EL (cell line): ENCODE results near the gene CHRNA4.

Experiments used
- DNase-seq: peaks from one replicate; pipeline ENCODE4 v3.0.0-alpha.2; 2016

Gene CHRNA4

DNA sequence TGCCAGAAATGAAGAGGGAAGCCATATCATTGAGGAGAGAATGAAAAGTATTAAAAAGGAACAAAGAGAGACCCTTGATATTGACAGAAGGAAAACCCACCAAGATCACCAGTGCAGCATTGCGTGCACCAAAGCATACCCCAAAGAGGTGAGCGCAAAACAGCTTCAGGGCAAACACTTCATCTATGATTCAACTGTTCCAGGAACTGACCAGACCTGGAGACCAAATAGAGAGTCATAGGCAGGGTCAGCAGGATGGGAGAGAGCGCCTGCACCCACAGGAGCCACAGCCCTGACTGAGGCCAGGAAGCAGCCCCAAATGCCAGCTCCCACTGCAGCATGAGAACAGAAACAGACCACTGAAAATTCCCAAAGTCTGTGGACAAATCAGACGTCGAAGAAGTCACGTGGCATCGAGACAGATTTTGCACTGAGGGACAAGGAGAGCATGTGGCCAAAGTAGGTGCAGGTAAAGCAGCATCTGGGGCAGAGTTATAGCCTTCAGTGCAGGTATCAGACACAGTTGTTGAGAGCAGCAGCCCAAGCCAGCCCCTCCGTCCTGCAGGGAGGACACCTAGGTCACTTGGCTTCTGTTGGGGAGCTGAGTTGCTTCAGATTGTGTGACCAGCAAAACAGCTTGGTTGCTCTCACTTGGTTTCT lies 29.3 kb downstream of the CHRNA4 start:
- no peak for DNase-seq

DNA sequence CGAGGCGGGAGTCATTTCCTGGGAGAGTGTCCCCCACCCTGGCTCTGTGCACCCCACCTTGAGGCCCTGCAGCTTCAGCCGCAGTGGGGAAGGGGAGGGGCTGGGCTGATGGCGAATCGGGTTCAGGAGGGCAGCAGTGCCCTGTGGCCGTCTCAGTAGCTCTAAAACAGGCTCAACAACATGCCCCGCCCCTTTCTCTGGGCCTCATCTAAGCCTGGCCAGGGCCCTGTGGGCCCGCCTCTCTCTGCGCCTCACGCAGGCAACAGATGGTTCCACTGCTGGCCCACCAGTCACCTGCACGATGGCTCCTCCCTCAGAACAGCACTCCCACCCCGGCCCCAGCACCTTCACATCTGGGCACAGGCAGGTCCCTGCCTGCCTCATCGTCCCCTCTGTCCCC lies 30.2 kb downstream of the CHRNA4 start:
- DNase-seq = no peak

DNA sequence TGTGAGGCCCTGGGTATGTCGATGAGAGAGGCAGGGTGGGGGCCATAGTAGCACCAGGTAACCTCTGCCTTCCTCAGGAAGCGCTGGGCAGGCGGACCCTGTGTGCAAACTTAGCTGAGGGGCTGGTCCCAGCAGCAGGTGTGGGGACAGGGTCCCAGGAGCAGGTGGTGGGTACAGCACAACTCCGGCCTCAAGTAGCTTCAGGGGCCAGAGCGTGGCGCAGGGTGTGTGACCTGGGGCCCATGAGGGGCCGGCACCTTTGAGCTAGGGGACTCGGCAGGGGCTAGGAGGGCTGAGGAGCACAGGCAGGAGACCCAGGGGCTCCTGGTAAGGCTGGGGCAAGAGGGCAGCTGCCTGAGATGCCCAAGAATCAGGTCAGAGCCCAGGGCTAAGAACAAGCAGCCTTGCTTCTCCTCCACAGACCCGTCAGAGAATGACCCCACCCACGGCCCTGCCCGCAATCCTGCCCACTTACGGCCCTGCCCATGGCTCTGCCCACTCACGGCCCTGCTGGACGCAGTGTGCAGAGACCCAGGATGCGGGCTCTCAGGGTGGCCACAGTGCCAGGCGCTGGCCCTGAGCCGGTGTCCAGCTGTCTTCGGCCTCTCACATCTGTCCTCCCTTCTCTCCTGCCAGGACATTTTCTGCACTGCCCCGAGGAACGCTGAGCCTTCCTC lies 30.9 kb downstream of the CHRNA4 start:
- no peak for DNase-seq

DNA sequence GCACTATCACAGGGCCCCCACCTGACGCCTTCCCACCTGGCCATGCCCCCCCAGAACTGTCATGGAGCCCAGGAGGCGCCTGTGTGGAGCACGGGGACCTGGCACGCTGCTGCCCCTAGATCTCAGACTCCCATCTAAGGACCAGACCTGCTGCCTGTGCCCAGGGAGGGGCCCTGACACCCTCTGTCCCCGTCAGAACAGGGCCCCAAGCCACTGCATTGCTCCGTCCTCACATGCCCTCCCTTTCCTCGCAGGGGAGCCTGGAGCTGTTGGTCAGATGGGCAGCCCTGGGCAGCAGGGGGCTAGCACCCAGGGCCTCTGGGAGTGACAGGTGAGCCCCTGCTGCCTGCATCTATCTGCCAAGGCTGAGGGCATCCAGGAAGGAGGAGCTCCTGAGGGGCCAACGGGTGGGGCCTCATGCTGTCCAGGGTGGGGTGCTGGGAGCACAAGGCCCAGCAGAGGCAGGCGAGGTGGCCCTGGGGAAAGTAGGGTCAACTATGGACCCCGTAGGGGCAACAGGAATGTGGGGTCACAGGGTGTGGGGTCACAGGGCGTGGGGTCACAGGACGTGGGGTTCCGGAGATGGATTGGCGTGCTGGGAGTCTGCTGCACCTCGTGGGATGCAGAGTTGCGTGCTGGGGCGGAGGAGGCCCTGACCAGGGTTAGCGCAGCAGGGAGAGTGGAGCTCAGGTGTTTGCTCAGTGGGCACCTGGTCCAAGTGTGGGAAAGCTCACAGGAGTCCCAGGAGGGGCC lies 31.6 kb downstream of the CHRNA4 start:
- DNase-seq = no peak

DNA sequence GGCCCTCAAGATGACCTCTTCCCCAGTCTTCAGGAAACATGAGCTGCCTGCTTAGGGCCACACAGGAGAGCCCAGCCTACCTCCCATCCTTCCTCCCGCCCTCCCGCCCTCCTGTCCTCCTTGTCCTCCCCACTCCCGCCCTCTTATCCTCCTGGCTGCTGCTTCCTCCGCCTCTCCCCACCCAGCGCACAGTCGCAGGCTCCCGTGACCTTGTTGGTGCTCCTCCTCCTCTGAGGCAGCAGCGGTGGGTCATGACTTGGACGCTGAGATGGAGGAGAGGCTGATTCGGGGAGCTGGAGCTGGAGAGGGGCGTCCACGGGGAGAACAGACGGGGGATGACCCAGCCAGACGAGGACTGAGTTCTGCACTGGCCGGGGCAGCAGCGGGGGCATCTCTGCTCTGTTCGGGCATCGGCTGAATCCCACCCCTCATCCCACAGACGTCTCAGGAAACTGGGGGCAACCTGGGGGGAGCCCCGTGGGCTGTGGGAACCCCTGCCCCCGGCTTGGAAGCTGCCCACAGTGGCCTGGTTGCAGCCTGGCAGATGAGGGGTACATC lies 32.4 kb downstream of the CHRNA4 start:
- no peak for DNase-seq

DNA sequence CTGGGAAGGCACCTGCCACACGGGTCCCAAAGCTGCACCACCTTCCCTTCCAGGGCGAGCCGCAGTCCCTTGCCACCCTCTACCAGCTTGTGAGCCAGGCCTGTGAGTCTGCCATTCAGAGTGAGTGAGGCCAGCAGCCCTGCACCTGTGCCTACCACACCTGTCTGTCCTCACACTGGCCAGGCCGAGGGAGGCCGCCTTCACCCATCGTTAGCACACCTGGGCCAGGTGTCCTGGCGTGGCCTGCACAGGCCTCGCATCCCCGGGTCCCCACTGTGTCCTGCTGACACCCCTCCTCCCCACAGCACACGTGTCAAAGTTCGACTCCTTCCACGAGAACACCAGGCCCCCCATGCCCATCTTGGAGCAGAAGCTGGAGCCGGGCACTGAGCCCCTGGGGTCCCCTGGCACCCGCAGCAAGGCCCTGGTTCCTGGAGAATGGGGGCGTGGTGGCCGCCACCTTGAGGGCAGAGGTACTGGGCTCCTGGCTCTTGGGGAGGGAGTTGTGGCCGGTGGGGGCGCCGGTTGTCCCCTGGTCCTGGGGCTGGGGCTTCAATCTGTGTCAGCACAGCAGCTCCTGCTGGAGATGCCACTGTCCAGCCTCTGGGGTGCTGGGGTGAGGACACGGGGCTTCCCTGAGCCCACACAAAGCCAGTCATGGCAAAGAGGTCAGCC lies 33.0 kb downstream of the CHRNA4 start:
- no peak for DNase-seq

DNA sequence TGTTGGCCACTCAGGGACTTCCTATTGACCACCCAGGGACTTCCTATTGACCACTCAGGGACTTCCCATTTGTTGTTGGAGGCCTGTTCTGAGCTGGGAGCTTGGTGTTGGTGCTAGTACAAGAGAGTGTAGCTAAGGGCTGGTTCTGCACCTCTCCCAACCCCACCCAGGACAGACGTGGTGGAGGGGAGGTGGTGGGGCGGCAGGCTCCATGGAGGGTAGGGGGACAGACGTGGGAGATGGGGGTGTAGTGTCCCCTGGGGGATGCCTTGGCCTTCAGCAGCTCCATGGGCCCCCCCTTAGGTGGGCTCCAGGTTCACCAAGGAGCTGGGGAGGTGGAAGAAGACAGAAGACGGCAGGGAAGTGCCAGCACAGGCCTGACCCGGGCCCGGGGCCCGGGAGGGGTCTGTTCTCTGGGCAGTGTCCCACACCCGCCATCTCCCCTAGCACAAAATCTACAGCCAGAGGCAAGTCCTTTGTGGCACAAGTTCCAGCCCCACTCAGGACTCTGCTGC lies 33.9 kb downstream of the CHRNA4 start:
- no peak for DNase-seq

DNA sequence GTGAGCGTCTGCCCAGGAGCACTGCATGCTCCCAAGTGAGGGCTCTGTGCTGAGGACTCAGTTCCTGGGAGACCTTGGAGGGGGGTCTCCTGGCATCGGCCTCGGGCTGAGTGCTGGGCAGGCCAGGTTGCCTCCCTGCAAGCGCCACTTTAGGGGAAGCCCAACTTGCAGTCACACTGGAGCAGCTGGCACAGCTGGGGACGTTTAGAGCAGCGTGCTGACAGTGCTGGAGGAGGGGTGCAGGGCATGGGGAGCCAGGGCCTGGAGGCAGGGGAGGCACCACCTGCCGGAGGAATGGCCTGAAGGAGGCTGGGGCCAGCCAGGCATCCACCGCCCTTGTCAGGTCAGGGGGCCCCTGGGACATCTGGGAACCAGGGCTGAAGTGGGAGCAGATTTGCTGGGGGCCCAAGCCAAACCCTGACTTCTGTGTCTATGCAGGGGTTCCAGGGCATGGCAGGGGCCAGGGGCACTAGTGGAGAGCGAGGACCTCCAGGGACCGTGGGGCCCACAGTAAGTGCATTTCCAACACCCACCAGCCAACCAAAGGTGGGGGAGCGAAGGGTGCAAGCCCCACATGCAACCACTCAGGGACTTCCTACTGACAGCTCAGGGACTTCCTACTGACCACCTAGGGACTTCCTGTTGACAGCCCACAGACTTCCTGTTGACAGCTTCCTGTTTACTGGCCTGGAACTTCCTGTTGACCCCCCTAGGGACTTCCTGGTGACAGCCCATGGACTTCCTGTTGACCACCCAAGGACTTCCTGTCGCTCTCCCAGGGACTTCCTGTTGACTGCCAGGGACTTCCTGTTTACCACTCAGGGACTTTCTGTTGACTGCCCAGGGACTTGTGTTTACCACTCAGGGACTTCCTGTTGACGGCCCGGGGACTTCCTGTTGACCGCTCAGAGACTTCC lies 34.6 kb downstream of the CHRNA4 start:
- no peak for DNase-seq

DNA sequence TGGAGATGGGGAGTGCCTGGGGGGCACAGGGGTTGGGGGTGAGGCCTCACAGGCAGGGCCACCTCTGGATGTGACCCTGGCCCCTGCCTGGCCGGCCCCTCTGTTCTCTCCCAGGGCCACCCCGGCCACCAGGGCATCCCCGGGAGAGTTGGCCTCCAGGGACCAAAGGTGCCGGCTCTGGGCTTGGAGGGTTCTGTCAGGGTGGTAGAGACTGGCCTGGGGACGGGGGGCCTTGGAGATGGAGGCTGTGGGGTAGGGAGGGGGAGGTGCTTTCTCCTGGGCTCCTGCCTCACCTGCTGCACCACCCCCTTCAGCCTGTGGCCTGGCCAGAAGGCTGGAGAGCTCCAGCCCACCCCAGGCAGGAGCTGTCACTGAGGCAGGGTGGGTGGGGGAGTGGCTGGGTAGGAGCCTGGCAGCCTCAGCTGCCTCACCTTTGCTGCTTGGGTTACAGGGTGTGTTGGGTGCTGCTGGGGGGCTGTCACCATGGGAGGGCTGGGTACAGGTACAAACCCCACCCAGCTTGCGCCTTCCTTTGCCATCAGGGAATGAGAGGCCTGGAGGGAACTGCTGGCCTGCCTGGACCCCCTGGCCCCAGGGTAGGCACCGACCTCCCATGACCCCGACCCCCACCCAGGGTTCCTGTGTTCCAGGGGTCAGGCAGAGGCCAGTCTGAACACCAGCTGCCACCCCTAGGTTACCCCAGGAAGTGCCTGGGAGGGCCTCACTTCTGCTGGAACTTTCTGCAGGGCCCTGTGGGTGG lies 35.4 kb downstream of the CHRNA4 start:
- DNase-seq = no peak

DNA sequence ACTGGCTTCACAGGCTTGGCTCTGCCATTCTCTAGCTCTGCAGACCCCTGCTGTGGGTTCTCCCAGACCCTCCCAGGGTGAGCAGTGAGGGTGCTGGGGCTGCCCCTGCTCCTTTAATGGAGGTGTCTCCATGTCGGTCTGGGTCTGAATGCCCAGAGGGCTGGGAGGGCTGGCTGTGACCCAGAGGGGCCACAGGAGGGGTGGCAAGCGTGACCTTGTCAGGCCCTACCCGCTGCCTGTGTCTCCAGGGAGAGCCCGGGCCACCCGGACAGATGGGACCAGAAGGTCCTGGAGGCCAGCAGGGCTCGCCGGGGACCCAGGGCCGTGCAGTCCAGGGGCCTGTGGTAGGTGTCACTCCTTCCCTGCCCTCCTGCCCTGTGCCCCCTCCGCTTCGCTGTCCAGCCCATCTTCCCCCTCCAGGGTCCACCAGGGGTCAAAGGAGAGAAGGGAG lies 36.1 kb downstream of the CHRNA4 start:
- DNase-seq = no peak

DNA sequence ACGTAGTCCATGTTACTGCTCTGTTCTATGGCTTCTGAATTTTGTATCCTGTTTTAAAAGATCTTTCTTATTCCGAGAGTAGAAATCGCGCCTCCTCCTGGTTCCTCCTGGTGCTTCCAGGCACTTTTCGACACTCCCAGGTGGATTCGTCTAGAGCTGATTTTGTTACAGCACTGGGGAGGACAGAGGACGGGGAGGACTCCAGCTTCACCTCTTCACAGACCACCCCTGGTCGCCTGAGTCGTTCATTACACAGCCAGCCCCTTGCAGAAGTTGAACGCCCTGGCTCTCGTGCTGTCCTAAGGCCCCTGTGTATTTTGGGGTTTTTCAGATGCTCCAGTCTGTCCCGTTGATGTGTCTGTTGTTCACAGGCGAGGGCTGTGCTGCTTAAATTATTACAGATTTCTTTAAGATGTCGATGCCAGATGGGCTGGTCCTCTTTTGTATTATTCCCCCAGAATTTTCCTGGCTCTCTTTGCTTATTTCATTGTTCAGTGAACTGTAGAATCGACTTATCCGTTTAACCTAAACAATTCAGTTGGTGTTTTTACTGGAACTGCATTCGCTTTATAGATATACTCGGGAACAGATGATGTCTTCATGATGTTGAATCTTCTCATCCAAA lies 37.7 kb downstream of the CHRNA4 start:
- DNase-seq = no peak

DNA sequence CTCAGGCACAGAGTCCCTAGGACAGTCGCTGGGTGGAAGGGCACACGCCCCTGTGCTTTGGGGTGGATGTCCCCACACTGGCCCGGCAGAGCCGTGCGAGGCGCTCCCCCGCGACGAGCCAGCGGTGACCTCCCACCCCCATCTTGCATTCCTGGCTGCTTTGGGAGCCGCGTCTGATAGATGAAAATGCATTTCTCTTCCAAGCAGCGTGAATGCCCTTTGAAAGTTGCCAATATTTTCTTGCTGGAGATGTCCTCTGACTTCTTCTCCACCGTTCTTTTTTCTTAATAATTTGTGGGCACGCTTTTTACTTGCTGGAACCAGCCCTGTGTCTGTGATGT lies 38.2 kb downstream of the CHRNA4 start:
- no peak for DNase-seq

DNA sequence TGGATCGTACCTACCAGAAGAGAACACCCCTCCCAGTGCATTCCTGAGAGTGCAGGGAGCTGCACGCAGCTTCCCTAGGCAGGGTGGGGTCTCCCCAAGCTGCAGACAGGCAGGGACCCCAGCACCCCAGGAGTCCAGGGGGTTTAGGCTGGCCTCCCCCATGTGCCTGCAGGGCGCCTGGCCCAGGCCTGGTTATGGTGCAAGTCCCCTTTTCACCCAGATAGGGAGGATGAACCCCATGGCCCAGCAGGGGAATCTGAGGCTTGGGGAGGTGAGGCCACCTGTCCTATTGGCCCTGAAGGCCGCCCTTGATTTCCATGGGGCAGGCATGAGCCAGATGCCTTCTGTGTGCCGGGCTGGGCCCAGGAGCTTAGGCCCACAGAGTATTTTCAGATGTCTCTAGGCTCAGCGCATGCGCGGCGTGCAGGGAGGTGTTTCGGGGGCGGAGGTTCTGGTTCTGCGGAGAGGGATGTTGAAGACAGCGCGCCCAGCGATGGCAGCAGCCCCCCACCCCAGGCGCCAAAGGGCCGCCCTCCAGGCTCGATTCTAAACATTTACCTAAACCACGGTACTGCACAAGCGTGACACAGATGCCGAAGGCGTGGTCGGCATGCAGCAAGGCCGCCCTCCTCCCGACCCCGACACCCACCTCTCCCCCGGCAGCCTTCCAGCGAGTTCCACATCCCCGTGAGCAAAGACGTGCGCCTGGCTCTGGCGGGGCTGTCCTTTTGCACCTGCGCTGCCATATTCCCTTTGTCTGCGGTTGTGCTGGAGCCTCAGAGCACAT lies 38.8 kb downstream of the CHRNA4 start:
- no peak for DNase-seq

DNA sequence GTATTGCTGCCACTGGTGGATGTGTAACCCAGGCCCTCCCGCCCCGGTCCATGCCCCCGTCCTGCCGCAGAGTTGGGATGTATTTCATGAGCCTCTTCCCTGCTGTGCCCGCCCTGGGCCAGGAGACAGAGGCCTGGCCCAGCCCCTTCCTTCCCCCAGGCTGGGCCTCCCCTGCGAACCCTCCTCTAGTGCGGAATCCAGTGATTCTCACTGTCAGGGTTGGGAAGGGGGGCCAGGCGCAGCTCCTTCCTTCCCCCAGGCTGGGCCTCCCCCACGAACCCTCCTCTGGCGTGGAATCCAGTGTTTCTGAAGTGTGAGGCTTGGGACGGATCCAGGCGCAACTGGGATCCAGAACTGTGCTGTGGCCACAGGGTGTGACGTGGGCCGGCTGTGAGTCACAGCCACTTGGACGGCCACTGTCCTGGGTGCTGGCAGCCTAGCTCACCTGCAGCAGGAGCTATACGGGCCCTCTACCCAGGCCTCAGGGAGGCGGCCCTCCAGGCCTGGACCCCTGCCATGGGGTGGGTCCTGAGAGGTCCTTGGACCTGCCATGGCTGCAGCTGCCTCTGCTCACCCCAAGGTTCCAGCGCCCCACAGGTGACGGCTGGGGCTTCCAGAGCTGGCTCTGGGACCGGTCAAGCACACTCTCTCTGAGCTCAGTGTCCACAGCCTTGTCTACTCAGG lies 39.9 kb downstream of the CHRNA4 start:
- DNase-seq = peak; percentile 36

DNA sequence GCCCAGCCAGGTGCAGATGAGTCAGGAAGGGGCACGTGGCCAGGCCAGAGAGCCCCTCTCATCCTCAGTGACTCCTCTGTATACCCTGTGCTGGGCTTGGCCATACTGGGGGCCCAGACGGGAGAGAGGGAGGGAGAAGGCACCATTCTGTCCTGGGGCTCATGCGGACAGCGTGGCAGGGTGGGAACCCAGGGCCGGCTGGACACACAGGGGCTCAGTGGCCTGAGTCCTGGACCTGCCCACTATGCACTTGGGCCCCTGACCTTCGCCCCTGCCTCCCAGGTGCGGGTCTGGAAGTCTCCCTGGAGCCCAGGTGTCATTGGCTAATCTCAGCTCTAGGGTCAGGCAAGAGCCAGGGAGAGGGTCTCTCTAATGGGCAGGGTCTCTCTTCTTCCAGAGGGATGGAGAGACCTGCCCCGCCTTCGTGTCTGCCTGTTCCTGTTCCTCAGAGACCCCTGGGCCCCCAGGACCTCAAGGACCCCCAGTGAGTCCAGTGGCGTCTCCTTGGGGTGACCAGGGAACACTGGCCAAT lies 40.5 kb downstream of the CHRNA4 start:
- DNase-seq = no peak

DNA sequence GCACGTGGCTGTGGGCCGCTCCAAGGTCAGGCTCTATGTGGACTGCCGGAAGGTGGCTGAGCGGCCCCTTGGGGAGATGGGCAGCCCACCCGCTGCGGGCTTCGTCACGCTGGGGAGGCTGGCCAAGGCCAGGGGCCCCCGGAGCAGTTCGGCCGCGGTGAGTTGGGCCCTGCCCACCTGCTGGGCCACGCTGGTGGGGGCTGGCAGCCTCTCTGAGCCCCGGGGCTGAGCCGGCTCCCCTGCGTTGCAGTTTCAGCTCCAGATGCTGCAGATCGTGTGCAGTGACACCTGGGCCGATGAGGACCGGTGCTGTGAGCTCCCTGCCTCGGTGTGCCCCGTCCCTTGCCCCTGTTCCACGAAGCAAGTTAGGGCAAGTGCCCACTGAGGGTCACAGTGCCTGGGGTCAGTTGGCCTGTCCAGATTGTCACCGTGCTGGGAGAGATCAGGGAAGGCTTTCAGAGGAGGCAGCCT lies 41.1 kb downstream of the CHRNA4 start:
- DNase-seq = no peak

DNA sequence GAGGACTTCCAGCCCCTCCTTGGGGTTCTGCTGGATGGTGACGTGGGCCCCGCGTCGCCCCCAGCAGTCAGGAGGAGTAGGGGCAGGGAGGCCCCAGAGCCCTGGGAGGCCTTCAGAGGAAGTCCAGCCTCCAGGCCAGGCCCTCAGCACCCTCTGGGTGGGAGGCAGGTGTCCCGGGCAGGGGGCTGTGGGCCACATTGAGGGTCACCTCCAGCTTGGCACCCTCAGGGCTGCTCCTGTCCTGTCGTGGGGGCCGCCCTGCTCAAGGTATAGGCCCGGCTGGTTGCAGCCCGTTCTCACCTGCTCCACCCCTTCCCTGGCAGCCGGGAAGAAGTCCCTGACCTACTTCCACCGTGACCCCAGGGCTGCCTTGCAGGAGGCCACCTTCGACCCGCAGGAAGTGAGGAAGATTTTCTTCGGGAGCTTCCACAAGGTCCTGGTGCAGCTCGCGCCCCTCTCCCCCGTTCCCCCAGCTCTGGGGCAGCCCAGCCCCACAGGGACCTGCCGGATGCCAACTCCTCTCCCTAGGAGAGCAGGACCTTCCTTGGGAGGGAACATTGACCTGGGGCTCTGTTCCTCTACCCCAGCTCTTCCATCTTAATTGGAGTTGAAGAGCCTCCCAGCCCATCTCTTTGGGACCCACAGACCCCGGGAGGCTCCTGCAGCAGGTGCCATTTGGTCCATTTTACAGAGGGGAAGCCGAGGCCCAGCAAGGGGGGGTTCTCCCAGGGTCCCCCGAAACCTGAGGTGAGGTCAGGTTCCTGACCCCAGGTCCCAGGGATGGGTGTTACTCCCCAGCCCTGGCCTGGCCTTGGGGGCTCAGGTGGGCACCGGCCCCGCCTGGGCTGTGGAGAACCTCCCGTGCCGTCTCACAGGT lies 41.7 kb downstream of the CHRNA4 start:
- DNase-seq = no peak
